ENCODE measurements around the gene ERC2. TPM values are rescaled to one million over a fixed set of nuclear protein-coding genes. Genes with fewer than 3 reads are reported as not detected.

ERC2 gene
- polyA plus RNA-seq, 3 donors from 2014 or later, result not detected

DNA sequence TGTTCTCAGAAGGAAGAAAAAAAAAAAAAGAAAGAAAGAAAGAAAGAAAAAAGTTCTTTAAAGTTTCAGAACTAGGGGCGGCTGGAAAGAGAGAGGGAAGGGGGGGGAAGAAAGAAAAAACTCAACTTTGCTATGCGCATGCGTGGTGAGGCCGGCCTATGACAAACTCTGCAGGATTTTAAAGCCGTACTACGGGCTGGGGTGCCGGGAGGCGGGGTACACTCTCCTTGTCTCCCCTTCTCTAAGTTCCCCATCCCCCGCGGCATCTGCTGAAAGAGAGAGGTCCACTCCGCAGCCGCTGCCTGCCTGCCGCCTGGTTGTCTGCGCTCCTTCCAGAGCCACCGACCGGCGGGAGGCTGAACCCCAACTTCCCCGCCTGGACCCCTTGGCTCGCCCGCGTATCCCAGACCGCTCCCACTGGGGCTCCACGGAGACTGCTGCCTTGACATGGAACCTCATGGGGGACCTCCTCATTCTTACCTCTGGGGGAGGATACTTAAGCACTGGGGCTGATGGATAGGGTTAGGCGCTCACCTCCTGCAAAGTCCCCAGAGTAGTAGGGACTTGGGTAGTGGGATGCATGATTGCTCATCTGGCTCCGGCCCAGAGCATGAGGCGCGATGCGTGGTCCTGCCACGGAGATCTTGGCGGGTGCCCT is 979.7 kb downstream of the ERC2 start:
- DNase-seq, result no peak
- Mint-ChIP-seq H3K4me3 (peak overlapping the region in 1 of 5 donors; percentile 13), H3K4me1 (peaks cover 0 to 1% of the 10 kb centered on the region in 2 donors), H3K27ac (no peak overlapping the region), H3K36me3 (peaks cover 0 to 4% (median 0%) of the 10 kb centered on the region in 3 donors), H3K9me3 (peaks cover 3 to 14% (median 4%) of the 10 kb centered on the region in 6 donors), H3K27me3 (ENCODE audit: low read depth in 3 of 3) (peaks cover 9 to 23% (median 18%) of the 10 kb centered on the region in 3 donors)

DNA sequence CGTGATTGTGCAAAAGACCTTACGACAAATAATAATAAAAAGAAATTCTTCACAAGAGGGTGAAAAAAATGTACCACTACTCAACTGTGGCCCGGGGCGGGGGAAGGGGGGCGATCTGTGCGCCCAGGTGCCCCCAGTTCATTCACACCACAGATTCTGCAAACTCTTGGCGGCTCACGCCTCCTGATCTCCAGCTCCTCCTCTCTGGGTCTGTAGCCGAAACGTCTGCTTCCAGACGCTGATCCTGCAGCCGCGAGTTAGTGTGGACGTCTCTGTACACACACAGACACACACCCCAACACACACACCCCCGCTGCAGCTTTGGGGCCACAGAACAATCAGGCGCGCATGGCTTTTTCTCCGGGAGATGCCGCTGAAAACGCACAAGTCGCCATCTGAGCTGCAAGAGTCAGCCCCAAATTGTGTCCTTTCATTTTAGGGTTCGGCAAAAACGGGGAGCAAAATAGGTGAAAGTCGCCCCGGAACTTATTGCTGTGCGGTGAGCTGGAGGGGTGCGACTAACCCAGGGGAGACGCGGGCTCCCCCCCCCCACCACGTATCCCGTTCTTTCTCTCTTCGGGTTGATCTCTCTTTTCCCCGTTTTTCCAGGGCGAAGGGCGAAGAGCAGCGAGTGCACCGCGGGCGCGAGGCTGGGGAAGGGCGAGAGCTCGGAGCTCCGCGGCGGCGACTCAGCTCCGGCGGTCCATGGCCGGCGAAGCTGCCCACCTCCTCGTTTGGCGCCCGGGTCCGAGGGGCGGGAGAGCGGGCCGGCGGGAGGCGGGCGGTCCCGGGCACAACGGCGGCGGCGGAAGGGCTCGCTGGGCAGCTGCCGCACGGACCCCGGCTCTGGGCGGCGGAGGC is 980.7 kb downstream of the ERC2 start:
- Mint-ChIP-seq H3K9me3 (peaks cover 1 to 14% (median 4%) of the 10 kb centered on the region in 6 donors), H3K36me3 (peaks cover 0 to 4% (median 0%) of the 10 kb centered on the region in 3 donors), H3K27me3 (ENCODE audit: low read depth in 3 of 3) (peaks cover 11 to 25% (median 21%) of the 10 kb centered on the region in 3 donors), H3K27ac (no peak overlapping the region), H3K4me3 (peak overlapping the region in 1 of 5 donors; percentile 33), H3K4me1 (peaks cover 0 to 1% of the 10 kb centered on the region in 2 donors)
- DNase-seq, result no peak

DNA sequence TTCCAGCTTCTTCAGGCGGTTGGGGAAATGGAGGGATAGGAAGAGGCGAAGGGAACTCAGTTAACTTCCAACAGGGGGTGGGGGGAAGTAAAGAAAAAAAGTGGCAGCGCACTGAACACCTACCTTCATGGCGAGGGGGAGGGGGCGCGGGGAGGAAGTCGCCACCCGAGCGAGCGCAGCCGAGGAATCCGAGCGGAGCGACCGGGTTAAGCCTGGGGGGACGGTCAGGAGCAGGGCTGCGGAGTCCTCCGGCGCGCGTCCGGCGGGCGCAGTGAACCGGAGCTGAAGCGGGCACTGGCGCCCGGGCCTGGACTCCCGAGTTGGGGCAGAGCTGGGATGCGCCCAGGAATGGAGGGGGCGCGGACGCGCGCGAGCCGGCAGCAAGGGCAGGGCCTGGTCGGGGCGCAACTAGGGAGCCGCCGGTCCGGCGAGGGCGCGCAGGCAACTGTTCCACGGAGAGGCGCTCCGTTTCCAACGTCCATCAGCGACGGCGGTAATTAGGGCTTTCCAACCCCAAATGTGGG is 981.3 kb downstream of the ERC2 start, which contains the start of gene WNT5A:
Gene WNT5A (minus strand): TSS at position 450 of the 524 bp plus-strand sequence. CDS start 321 bp downstream, at position 129.
- no peak for DNase-seq
- H3K4me3 Mint-ChIP-seq, result peak within 1 kb of the TSS in 1 of 5 donors; percentile 38
- H3K9me3 Mint-ChIP-seq, result peaks cover 1 to 14% (median 4%) of the 10 kb centered on the region in 6 donors
- no peak within 1 kb of the TSS for H3K27ac Mint-ChIP-seq
- peaks cover 11 to 27% (median 19%) of the 10 kb centered on the region in 3 donors for H3K27me3 Mint-ChIP-seq (ENCODE audit: low read depth in 3 of 3)
- H3K36me3 Mint-ChIP-seq, result peaks cover 0 to 4% (median 0%) of the 10 kb centered on the region in 3 donors
- peaks cover 0 to 1% of the 10 kb centered on the region in 2 donors for H3K4me1 Mint-ChIP-seq

DNA sequence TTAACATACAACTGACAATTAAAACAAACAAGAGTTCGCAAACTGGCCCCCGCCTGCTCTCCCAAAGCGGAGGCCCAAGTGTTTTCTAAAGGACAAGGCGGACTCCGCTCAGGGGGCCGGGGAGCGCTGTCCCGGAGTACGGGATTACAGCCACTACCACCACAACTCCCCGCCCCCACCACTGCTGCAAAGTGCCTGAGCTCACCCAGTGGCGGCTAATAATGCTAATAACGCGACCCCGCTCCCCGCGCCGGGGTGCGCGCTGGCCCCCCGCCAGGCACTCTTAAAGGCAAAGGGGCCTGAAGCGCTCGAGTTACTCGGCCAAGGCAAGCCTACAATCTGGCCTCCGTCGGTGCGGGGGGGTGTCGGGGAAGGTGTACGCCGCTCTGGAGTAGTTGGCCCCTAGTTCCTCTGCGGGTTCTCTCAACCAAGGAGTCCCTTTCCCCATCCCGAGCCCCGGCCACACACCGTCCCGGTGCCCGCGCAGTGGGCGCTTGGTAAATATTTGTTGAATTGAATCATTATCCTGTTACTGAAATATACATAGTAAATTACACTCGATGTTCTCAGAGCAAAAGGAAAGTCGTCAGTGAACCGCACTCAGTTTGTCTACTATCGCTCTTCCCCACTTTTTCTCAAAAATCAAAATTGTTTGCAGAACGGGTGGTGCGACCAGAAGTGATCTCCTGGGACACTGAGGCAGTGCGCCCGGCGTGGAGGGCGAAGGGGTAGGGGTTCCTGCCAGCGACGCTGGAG is 982.0 kb downstream of the ERC2 start:
- no peak for DNase-seq
- Mint-ChIP-seq H3K9me3 (peaks cover 1 to 14% (median 4%) of the 10 kb centered on the region in 6 donors), H3K4me3 (peak overlapping the region in 1 of 5 donors; percentile 38), H3K27me3 (ENCODE audit: low read depth in 3 of 3) (peaks cover 13 to 27% (median 19%) of the 10 kb centered on the region in 3 donors), H3K36me3 (peaks cover 0 to 4% (median 0%) of the 10 kb centered on the region in 3 donors), H3K27ac (no peak overlapping the region), H3K4me1 (peaks cover 0 to 1% of the 10 kb centered on the region in 2 donors)

DNA sequence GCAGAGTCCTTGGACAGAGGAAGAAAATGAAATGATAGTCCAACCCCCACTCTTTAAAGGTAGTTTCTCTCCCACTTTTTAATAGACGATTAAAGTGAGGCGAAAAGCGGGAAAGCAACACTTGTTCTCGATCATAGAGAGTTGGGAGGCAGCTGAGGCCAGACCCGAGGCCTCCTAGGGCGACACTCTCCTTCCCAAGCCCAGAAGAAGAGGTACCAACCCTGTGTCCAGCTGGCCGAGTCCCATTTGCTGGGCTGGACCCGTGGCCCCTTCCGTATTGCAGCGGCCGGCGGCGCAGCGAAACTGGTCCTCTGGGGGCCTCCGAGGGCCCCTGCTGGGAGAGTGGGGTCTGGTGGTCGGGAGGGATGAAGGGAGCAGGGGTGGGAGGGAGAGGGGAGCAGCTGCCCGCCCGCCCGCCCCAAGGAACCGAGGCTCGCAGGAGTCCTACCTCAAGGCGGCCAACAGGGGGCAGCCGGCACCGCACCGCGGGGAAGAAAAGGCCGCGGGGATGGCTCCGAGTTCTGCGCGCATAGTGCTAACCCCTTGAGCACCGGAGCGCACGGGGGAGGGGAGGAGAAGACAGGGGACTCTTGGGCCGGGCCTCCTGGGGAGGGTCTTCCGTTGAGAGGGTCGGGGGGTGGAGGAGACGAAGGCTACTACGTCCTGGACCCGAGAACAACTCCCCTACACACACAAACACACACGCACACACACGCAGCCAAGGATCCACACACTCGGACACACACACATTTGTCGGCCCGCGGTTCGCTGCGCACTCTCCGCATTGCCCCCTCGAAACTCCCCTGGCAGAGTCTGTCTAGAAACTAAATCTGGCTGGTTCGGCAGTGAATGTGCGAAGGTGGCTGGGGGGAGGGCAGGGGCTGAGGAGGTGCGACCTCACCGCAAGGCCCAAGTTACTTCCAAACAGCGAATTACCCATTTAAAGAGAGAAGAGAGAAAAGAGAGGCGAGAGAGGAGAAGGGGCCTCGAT is 983.2 kb downstream of the ERC2 start:
- Mint-ChIP-seq H3K4me1 (peaks cover 0 to 1% of the 10 kb centered on the region in 2 donors), H3K27ac (no peak overlapping the region), H3K4me3 (no peak overlapping the region), H3K36me3 (peaks cover 0 to 7% (median 0%) of the 10 kb centered on the region in 3 donors), H3K9me3 (peaks cover 1 to 14% (median 9%) of the 10 kb centered on the region in 6 donors), H3K27me3 (ENCODE audit: low read depth in 3 of 3) (peaks cover 17 to 23% (median 23%) of the 10 kb centered on the region in 3 donors)
- no peak for DNase-seq

DNA sequence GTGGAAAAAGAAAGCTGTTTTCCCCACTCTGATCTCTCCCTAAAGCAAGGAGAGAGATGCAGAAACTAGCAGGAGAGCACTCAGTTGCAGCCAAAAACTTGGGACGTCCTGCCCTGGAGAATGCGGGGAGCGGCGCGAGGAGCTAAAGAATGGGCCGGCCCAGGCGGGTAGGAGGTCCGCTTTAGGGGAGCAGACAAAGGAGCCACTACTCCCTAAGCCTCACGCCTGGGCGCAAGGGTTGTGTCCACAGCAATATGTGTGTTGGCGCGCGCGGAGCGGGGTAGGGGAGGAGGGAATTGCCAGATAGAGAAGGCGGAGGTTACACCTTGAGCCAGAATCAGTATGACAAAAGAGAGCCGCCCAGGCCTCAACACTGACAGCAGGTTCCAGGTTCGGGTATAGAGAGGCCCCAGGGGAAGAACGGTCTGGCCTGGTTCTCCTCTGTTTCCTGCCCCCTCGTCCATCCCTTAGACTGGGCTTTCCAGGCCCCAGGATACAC is 984.0 kb downstream of the ERC2 start:
- H3K4me1 Mint-ChIP-seq, result peaks cover 0 to 1% of the 10 kb centered on the region in 2 donors
- H3K27ac Mint-ChIP-seq, result no peak overlapping the region
- H3K4me3 Mint-ChIP-seq, result no peak overlapping the region
- H3K9me3 Mint-ChIP-seq, result peaks cover 3 to 22% (median 10%) of the 10 kb centered on the region in 6 donors
- H3K36me3 Mint-ChIP-seq, result peaks cover 0 to 7% (median 0%) of the 10 kb centered on the region in 3 donors
- DNase-seq, result no peak
- peaks cover 23 to 25% (median 24%) of the 10 kb centered on the region in 3 donors for H3K27me3 Mint-ChIP-seq (ENCODE audit: low read depth in 3 of 3)

DNA sequence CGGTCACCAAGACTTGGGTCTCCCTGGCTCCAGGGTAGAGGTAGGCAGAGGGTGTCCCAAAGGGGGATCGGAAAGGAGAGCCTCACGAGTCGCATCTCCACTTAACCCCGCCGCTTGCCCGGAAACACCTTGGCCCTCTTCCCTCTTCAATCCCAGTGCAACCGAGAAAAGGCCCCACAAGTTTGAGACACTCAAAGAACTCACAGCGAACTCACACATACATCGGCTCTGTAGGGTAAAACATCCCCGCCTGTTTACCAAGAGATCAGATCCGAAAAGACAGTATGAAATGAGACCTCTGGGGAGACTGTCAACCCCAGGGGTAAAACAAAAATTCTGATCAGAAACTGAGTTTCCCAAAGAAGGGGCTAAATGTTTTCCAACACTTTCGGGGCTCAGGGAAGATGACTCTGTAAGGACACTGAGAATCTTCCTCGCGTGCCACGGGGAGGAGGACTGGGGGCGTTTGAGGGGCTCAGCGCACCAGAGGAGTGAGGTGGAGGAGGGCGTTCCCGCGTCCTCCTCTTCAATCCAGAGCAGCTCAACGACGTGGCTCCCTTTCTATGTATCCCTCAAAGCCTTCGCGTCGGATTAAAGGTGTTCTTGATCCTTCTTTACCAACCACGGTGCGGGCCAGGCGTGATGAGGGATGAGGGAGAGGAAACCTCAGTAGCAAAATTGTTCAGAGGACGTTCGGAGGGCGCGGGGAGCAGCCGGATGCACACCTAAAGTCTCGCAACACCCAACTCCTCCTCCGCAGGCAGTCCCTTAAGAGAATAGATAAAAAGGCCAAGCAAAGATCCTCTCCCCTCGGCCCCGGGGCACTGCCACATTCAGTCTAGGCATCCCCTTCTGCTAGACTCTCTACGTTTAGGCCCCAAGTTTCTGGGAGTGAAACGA is 984.8 kb downstream of the ERC2 start:
- Mint-ChIP-seq H3K4me3 (peak overlapping the region in 1 of 5 donors; percentile 10), H3K9me3 (peaks cover 3 to 22% (median 10%) of the 10 kb centered on the region in 6 donors), H3K4me1 (peaks cover 0 to 1% of the 10 kb centered on the region in 2 donors), H3K27ac (no peak overlapping the region), H3K27me3 (ENCODE audit: low read depth in 3 of 3) (peaks cover 21 to 26% (median 26%) of the 10 kb centered on the region in 3 donors), H3K36me3 (peaks cover 0 to 7% (median 0%) of the 10 kb centered on the region in 3 donors)
- no peak for DNase-seq

DNA sequence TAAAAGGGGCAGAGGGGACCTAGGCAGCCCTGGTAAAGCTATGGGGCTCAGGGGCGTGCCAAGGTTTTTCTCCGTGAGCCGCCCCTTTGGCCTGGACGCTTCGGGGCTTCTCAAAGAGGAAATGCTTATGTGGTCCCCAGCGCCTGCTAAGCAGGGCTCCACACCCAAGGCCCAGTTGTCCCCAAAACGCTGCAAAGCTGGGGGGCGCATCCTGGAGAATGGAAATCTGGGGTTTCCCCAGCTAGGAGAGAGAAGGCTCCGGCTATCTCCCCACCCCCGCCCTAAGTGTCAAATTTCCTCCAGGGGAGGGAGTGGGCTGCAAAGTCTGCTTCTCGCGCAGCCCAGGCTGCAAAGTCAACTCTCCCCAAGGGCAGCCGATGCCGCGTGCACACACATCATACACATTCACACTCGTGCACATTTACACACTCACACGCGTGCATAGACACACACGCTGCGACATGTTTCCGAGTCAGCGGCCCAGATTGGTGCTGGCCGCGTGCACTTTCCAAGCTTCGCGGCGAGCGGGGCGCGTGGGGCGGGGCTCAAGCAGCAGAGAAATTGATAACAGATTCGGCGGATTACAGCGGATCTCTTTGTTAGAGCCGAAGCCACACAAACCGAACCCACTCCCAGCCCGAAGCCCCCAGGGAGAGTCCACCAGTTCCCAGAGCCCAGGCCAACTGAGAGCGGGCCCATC is 985.6 kb downstream of the ERC2 start:
- peaks cover 22 to 26% (median 24%) of the 10 kb centered on the region in 3 donors for H3K27me3 Mint-ChIP-seq (ENCODE audit: low read depth in 3 of 3)
- no peak for DNase-seq
- peaks cover 0 to 1% of the 10 kb centered on the region in 2 donors for H3K4me1 Mint-ChIP-seq
- H3K27ac Mint-ChIP-seq, result no peak overlapping the region
- H3K36me3 Mint-ChIP-seq, result peaks cover 0 to 7% (median 0%) of the 10 kb centered on the region in 3 donors
- H3K4me3 Mint-ChIP-seq, result no peak overlapping the region
- H3K9me3 Mint-ChIP-seq, result peaks cover 3 to 22% (median 10%) of the 10 kb centered on the region in 6 donors

DNA sequence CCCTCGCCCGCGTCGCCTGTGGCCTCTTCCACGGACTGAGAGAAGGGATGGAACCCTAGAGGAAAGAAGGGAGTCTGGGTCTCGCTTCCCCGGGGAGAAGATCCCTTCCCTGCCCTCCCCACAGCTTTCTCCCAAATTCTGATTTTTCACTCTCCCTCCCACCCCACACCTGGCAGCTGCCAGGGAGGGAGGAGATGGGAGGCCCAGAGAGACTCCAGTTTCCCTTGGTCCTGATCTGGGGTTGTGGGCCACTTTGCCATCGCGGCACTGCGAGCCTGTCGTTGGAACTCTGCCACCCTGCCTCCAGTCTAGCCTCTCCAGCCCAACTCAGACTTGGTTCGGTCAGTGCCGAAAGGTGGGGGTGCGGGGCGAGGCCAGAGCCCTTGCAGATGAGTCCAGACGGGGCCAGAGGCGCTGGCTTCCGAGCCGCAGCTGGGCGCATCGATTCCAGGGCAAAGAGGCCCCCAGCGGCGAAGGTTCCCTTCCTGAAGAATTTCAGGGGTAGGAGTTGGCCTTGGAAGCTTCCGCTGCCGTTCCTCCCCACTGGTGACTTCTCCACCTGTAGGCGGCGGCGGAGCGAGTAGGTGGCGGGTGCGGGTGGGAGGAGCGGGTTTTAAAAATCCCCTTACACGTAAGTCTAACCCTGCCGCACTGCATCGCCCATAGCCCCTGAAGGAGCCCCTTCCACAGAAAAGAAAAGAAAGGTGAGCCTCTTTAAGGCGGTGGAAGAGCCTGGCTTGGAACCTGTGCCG is 986.3 kb downstream of the ERC2 start:
- peaks cover 20 to 26% (median 24%) of the 10 kb centered on the region in 3 donors for H3K27me3 Mint-ChIP-seq (ENCODE audit: low read depth in 3 of 3)
- peaks cover 0 to 7% (median 0%) of the 10 kb centered on the region in 3 donors for H3K36me3 Mint-ChIP-seq
- peaks cover 0 to 1% of the 10 kb centered on the region in 2 donors for H3K4me1 Mint-ChIP-seq
- no peak overlapping the region for H3K27ac Mint-ChIP-seq
- DNase-seq, result no peak
- H3K4me3 Mint-ChIP-seq, result no peak overlapping the region
- peaks cover 3 to 22% (median 10%) of the 10 kb centered on the region in 6 donors for H3K9me3 Mint-ChIP-seq
